NCI-H1436 treated with DMSO at 0.1 percent for 48 hours (cell line): ENCODE measurements around the gene ZNF189.

Experiments
- DNase-seq: peaks from one replicate; lab custom pipeline; 2025; lab: John Stamatoyannopoulos, UW

ZNF189 gene

GRCh38 chr9:101449071-101449721, 50.5 kb downstream of the ZNF189 start:
- DNase-seq = peak; percentile 39

- DNase-seq = no peak
These were observed 52.3 kb downstream of the ZNF189 start for GRCh38 chr9:101450931-101451330.

DNA sequence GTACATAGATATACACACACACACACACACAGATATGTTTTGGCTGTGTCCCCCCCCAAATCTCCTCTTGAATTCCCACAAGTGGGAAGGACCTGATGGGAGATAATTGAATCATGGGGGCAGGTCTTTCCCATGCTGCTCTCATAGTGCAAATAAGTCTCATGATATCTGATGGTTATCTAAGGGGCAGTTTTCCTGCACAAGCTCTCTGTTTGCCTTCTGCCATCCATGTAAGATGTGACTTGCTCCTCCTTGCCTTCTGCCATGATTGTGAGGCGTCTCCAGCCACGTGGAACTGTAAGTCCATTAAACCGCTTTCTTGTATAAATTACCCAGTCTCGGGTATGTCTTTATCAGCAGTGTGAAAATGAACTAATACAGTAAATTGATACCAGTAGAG, 52.8 kb downstream of the ZNF189 start:
- DNase-seq = no peak

- DNase-seq = no peak
These were observed 55.3 kb downstream of the ZNF189 start for GRCh38 chr9:101453776-101454570.

DNA sequence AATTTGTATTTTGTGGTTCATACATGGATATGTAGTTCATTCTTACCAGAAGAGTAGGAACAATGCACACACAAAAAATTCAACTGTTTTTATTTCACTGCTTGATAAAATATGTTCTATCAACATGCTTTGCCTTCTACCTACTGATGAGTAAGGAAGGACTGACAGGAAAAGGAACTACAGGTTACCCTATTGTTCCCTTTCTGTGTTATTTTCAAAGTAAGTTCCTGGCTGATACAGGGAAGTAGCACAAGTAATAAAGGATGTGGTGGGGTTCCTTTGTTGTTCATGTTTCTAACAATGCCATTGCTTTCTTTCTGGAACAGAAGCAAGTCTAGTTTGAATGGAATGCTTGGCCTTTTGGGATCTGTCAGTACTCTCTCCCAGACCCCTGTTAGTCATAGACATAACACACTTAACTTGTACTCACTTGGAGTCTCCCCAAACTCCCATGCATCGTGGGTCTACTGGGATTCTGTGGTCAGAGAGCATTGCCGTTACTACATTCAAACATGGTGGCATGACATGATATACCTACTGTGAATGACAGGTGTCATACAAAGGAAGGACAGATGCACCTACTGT, 57.1 kb downstream of the ZNF189 start:
- no peak for DNase-seq

DNA sequence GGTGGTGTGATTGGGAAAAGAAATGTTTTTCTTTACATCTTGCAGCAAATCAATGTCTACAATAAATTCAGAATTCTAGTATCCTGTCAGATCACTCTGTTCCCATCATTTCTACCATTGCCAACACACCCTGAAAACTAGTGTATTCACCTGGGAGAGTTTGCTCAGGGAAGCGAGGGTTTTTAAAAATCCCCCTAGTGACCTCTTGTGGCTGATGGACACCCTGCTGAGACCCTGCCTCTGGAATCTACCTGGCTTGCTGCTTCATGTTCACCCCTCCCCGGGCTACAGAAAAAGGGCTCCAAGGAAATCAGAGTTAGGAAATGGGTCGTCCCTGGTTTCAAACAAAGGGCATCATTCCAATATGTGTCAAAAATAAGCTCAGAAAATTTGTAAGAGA, 58.4 kb downstream of the ZNF189 start:
- DNase-seq = no peak

- peak; percentile 60 for DNase-seq
These were observed 60.4 kb downstream of the ZNF189 start for GRCh38 chr9:101458963-101459631.
